Neural cell (in vitro differentiated cells): ENCODE data around the gene STX16. TPM values are rescaled to one million over a fixed set of nuclear protein-coding genes. Genes with fewer than 3 reads are reported as not detected.

ENCODE experiments used
- H2AFZ ChIP-seq: fragments of 200-600, 300-800 bp; sonication (generic), shearing (Covaris generic); 2 replicates; pipeline ENCODE4 v1.6.0; 2014; ENCODE audit warnings: low read depth, mild to moderate bottlenecking, antibody characterized with exemption, low read length, moderate library complexity
- H3F3A ChIP-seq: fragments of 200-600 bp; shearing (Covaris generic); 2 replicates; pipeline ENCODE4 v1.6.1; 2016; ENCODE audit warnings: mild to moderate bottlenecking, moderate library complexity, mixed read lengths, antibody characterized with exemption, low read length; ENCODE audit not compliant: insufficient read depth, poor library complexity, severe bottlenecking
- H3K27ac ChIP-seq: fragments of 200-600, 300-800 bp; sonication (generic), shearing (Covaris generic); 2 replicates; pipeline ENCODE4 v1.5.1; 2014; ENCODE audit warnings: mild to moderate bottlenecking, low read length, moderate library complexity
- H3K27me3 ChIP-seq: fragments of 300-800, 200-600 bp; sonication (generic), shearing (Covaris generic); 2 replicates; pipeline ENCODE4 v1.6.0; 2014; ENCODE audit warnings: mild to moderate bottlenecking, low read depth, low read length, moderate library complexity; ENCODE audit not compliant: insufficient read depth
- H3K36me3 ChIP-seq: fragments of 300-800, 200-600 bp; sonication (generic), shearing (Covaris generic); 2 replicates; pipeline ENCODE4 v1.5.1; 2014; ENCODE audit warnings: mild to moderate bottlenecking, antibody characterized with exemption, low read length, moderate library complexity; ENCODE audit not compliant: insufficient read depth
- H3K4me2 ChIP-seq: fragments of 300-800, 200-600 bp; sonication (generic), shearing (Covaris generic); 2 replicates; pipeline ENCODE4 v1.6.0; 2014; ENCODE audit warnings: mild to moderate bottlenecking, low read length
- H3K4me3 ChIP-seq: fragments of 300-800, 200-600 bp; sonication (generic), shearing (Covaris generic); 2 replicates; pipeline ENCODE4 v1.5.1; 2014; ENCODE audit warnings: mild to moderate bottlenecking, low read length, moderate library complexity
- H3K79me2 ChIP-seq: fragments of 200-600 bp; shearing (Covaris generic); replicated peaks from 2 replicates; pipeline ENCODE4 v1.6.0; 2014; ENCODE audit warnings: mild to moderate bottlenecking, low read length, moderate library complexity; ENCODE audit not compliant: insufficient read depth
- H3K9ac ChIP-seq: fragments of 300-800, 200-600 bp; sonication (generic), shearing (Covaris generic); 2 replicates; pipeline ENCODE4 v1.6.1; 2016; ENCODE audit warnings: mild to moderate bottlenecking, low read length, mixed read lengths
- H3K9me2 ChIP-seq: fragments of 200-600 bp; shearing (Covaris generic); 2 replicates; pipeline ENCODE4 v1.6.1; 2016; ENCODE audit warnings: mild to moderate bottlenecking, low read length, mixed read lengths; ENCODE audit not compliant: insufficient read depth
- H3K9me3 ChIP-seq: fragments of 200-600, 300-800 bp; sonication (generic), shearing (Covaris generic); 2 replicates; pipeline ENCODE4 v1.6.1; 2016; ENCODE audit warnings: mild to moderate bottlenecking, mixed run types, low read length, moderate library complexity, mixed read lengths
- H4K20me1 ChIP-seq: fragments of 200-600 bp; shearing (Covaris generic); 2 replicates; pipeline ENCODE4 v1.6.1; 2016; ENCODE audit warnings: mild to moderate bottlenecking, mixed run types; ENCODE audit not compliant: insufficient read depth
- EZH2 ChIP-seq: fragments of 200-600, 300-800 bp; shearing (Covaris generic), sonication (generic); IDR thresholded peaks from 2 replicates; pipeline ENCODE4 v1.6.1; 2014; ENCODE audit warnings: antibody characterized with exemption, low read length, borderline replicate concordance, mild to moderate bottlenecking; ENCODE audit not compliant: insufficient read depth, poor library complexity, severe bottlenecking
- POLR2AphosphoS5 ChIP-seq: IDR thresholded peaks from 2 replicates; pipeline ENCODE4 v1.6.1; 2012
- RAD21 ChIP-seq: fragments of 450-650 bp; conservative IDR thresholded peaks from 2 replicates; pipeline ENCODE4 v1.6.1; 2014; ENCODE audit warnings: antibody characterized with exemption, mild to moderate bottlenecking, moderate library complexity
- TAF1 ChIP-seq: IDR thresholded peaks from 2 replicates; pipeline ENCODE4 v1.6.1; 2012; ENCODE audit warnings: low read depth
- polyA plus RNA-seq: library from polyadenylated mRNA; depleted of rRNA; stranded (reverse); fragments of >200 nt; gene quantifications from 2 replicates; pipeline ENCODE4 v1.2.3, GENCODE V29; 2014
- TF ChIP-seq, protein P1 (sequence below): fragments of 450-650 bp; IDR thresholded peaks from 2 replicates; pipeline ENCODE4 v1.5.1; 2014; ENCODE audit warnings: antibody characterized with exemption, mild to moderate bottlenecking, moderate library complexity; ENCODE audit not compliant: poor library complexity, severe bottlenecking
- TF ChIP-seq, protein P2 (sequence below): IDR thresholded peaks from 2 replicates; pipeline ENCODE4 v1.6.1; 2012; ENCODE audit warnings: borderline replicate concordance

STX16 gene
- polyA plus RNA-seq, 1 donor from 2014 or later, result 120 TPM

DNA sequence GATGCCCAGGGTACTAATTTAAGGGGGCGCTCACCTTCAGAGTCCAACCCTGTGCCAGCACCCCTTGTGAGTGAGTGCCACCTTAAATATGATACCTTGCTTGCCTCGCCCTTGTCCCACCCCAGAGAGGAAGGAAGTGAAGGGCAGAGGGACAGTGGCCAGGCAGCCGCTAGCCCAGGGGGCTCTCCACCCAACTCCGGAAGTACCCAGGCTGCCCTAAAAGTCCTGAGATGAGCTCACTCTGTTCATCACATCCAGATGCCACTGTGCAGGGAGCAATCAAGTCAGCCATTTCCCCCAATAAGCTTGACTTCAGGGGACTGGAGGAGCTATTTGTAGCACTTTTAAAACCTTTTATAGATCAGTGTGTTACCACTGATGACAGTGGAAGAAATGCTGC, 25.0 kb upstream of the STX16 start:
- no peak overlapping the region for H3K4me2 ChIP-seq
- TF ChIP-seq, protein P1, sequence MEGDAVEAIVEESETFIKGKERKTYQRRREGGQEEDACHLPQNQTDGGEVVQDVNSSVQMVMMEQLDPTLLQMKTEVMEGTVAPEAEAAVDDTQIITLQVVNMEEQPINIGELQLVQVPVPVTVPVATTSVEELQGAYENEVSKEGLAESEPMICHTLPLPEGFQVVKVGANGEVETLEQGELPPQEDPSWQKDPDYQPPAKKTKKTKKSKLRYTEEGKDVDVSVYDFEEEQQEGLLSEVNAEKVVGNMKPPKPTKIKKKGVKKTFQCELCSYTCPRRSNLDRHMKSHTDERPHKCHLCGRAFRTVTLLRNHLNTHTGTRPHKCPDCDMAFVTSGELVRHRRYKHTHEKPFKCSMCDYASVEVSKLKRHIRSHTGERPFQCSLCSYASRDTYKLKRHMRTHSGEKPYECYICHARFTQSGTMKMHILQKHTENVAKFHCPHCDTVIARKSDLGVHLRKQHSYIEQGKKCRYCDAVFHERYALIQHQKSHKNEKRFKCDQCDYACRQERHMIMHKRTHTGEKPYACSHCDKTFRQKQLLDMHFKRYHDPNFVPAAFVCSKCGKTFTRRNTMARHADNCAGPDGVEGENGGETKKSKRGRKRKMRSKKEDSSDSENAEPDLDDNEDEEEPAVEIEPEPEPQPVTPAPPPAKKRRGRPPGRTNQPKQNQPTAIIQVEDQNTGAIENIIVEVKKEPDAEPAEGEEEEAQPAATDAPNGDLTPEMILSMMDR, result no peak
- no peaks in the 10 kb centered on the region for H3F3A ChIP-seq
- H3K9me3 ChIP-seq, result no peaks in the 10 kb centered on the region
- no peaks in the 10 kb centered on the region for H3K9me2 ChIP-seq
- H3K27ac ChIP-seq, result no peak overlapping the region
- no peak overlapping the region for H3K4me3 ChIP-seq
- no peaks in the 10 kb centered on the region for H4K20me1 ChIP-seq
- no peaks in the 10 kb centered on the region for H3K27me3 ChIP-seq
- no peak overlapping the region for H2AFZ ChIP-seq
- H3K9ac ChIP-seq, result no peak overlapping the region
- H3K36me3 ChIP-seq, result no peaks in the 10 kb centered on the region
- H3K79me2 ChIP-seq, result no peaks in the 10 kb centered on the region

DNA sequence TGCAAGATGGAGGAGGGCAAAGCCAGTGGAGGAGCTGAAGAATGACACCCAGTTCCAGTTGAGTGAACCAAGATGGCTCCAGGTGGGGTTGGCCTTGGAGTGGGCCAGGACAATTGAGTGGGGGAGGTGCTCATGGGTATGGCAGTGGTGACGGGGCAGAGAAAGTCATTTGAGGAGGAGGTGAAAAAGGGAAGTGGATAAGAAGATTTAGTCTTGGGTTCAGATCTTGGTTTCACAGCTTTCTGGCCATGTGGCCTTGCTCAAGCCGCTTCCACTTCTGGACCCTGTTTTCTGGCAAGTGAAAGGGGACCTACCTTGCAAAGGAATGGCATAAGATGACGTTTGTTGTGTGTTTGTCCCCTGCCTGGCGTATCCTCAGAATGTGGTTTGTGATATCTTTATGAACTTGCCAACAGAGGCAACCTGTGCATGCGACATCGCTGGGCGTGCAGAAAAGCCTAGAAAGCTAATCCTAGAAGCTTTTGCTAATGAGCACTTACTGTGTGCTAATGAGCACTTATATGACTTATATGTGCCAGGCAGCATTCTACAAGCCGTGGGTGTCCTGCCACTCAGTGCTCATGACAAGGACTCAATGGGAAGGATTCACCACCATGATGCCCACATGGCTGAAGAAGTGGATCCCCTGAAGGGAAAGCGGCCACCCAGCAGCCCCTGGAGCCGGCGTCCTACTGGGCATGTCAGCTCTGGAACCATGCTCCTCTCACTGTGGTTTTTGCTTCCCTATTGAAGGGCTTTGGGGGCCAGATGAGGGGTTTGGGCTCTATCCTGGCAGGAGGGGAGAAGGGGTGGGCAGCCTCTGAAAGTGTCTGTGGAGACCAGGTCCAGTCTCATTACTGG, 23.6 kb upstream of the STX16 start:
- Histone ChIP-seq H2AFZ (no peak overlapping the region), H3K27ac (no peak overlapping the region), H3F3A (no peaks in the 10 kb centered on the region), H3K9me2 (no peaks in the 10 kb centered on the region), H3K9me3 (no peaks in the 10 kb centered on the region), H3K4me2 (no peak overlapping the region), H4K20me1 (no peaks in the 10 kb centered on the region), H3K4me3 (no peak overlapping the region), H3K9ac (no peak overlapping the region), H3K36me3 (no peaks in the 10 kb centered on the region), H3K79me2 (no peaks in the 10 kb centered on the region), H3K27me3 (no peaks in the 10 kb centered on the region)
- TF ChIP-seq, protein P1, result no peak
- TF ChIP-seq POLR2AphosphoS5, result no peak
- TF ChIP-seq RAD21, result no peak
- no peak for TF ChIP-seq EZH2

DNA sequence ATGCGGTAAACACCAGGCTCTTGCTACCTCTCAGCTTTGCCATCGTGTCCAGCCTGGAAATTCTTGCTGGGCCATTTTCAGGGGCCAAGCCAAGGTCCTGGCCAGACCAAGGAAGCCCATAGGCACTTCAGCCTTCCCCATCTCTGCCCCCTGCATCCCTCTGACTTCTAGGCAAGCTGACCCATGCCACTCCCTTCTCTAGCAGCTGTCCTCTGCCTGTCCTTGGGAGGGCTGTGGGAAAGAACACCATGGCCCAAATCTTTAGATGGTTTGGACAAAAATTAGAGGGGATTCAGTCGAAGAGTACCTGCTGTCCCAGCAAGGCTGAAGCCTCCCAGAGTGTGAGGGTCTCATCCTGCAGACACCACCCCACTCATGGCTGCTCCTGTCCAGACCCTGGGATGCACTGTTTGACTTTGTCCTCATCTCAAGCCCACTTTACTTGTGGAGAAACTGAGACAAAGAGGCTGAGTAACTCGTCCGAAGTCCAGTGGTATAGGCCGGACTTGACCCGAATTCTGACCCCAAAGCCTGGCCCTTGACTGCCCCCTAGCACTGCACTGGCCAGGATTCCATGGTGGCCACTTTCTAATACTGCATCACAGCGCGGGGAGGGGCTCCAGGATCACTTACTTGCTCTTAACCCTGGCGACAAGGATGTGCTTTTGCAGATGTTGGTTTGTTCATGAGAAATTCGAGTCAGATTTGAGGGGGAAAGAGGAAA, 22.4 kb upstream of the STX16 start:
- Histone ChIP-seq H3K27ac (no peak overlapping the region), H2AFZ (no peak overlapping the region), H3F3A (no peaks in the 10 kb centered on the region), H4K20me1 (no peaks in the 10 kb centered on the region), H3K9me2 (no peaks in the 10 kb centered on the region), H3K27me3 (no peaks in the 10 kb centered on the region), H3K79me2 (no peaks in the 10 kb centered on the region), H3K9ac (no peak overlapping the region), H3K4me2 (no peak overlapping the region), H3K4me3 (no peak overlapping the region), H3K36me3 (no peaks in the 10 kb centered on the region), H3K9me3 (no peaks in the 10 kb centered on the region)
- no peak for TF ChIP-seq EZH2
- no peak for TF ChIP-seq POLR2AphosphoS5
- no peak for TF ChIP-seq RAD21
- TF ChIP-seq TAF1, result no peak
- TF ChIP-seq, protein P2, sequence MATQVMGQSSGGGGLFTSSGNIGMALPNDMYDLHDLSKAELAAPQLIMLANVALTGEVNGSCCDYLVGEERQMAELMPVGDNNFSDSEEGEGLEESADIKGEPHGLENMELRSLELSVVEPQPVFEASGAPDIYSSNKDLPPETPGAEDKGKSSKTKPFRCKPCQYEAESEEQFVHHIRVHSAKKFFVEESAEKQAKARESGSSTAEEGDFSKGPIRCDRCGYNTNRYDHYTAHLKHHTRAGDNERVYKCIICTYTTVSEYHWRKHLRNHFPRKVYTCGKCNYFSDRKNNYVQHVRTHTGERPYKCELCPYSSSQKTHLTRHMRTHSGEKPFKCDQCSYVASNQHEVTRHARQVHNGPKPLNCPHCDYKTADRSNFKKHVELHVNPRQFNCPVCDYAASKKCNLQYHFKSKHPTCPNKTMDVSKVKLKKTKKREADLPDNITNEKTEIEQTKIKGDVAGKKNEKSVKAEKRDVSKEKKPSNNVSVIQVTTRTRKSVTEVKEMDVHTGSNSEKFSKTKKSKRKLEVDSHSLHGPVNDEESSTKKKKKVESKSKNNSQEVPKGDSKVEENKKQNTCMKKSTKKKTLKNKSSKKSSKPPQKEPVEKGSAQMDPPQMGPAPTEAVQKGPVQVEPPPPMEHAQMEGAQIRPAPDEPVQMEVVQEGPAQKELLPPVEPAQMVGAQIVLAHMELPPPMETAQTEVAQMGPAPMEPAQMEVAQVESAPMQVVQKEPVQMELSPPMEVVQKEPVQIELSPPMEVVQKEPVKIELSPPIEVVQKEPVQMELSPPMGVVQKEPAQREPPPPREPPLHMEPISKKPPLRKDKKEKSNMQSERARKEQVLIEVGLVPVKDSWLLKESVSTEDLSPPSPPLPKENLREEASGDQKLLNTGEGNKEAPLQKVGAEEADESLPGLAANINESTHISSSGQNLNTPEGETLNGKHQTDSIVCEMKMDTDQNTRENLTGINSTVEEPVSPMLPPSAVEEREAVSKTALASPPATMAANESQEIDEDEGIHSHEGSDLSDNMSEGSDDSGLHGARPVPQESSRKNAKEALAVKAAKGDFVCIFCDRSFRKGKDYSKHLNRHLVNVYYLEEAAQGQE, result no peak
